HG02763 (cell line): Measurements from ENCODE around the gene PSMD13.
A peak's percentile ranks its signal among the peaks of the same experiment; 100 is the strongest.

Source experiments
- ATAC-seq: cut with Tn5 transposase; IDR thresholded peaks from one replicate; pipeline ENCODE4 v1.9.1; 2021; ENCODE audit warnings: mild to moderate bottlenecking, moderate library complexity; ENCODE audit not compliant: unreplicated experiment

Gene PSMD13

GRCh38 chr11:241634-242033 is 4.9 kb downstream of the PSMD13 start:
- ATAC-seq = no peak

- no peak for ATAC-seq
These were observed 7.6 kb downstream of the PSMD13 start for GRCh38 chr11:244376-244775.

GRCh38 chr11:249062-249461 is 12.3 kb downstream of the PSMD13 start:
- no peak for ATAC-seq

DNA sequence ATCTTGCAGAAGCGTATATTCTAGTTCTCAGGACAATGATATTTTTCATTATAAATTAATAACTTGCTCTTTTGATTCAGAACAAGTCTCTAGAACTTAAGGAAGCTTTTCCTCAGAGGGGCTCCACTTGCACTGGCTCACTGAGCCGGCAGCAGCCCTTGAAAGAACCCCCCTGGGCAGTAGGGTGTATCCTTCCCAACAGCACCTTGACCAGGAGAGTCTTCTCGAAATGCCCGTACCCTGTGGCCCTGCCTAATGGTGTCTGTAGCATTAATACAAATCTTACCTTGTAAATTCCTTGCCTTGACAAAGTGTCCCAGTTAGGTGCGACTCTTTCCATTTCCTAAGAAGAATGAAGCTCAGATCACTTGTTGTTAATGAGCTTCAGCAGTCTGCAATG is 13.5 kb downstream of the PSMD13 start:
- ATAC-seq = no peak

DNA sequence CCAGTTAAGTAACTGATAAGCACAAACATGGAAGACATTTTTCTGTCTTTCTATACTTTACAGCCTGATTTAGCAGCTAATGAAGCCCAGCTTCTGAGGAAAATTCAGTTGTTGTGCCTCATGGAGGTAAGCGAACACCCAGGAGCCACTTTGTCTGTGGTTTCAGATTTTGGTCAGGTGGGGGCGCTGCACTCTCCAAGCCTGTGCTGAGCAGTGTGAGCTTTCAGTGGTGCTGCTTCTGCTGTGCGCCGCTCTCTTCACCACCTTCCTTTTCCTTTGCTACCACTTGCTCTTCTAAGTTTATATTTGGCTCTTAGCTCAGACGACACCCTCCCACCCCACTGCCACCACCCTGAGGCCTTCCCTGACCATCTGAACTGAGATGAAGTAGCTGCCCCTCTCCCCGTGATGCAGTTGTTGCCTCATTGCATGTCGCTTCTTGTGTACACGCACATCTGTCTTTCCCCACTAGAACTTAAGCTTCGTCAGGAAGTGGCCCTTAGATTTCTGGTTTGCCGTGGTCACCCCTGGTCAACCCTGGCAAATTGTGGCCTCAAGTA is 14.0 kb downstream of the PSMD13 start:
- ATAC-seq = no peak

- ATAC-seq = no peak
These were observed 14.8 kb downstream of the PSMD13 start for GRCh38 chr11:251550-251949.

- ATAC-seq = no peak
These were observed 15.9 kb downstream of the PSMD13 start for GRCh38 chr11:252666-253065.

GRCh38 chr11:253160-253885 is 16.5 kb downstream of the PSMD13 start:
- ATAC-seq = no peak

DNA sequence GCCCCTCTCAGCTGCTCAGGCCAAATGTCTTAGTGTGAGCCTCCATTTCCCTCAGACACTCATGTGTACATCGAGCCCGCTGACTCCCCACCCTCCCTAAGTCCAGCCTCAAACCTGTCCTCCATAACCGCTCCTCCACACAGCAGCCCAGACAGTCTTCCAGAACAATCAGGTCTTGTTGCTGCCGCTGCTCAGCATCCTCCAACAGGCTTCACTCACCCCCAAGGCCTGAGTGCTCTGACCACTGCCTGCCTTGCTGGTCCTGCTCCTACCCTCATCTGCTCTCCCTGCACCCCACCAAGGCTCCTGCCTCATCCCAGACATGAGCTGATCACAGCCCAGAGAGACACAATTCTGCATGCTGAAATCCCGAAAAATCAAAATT is 17.1 kb downstream of the PSMD13 start:
- ATAC-seq = no peak

DNA sequence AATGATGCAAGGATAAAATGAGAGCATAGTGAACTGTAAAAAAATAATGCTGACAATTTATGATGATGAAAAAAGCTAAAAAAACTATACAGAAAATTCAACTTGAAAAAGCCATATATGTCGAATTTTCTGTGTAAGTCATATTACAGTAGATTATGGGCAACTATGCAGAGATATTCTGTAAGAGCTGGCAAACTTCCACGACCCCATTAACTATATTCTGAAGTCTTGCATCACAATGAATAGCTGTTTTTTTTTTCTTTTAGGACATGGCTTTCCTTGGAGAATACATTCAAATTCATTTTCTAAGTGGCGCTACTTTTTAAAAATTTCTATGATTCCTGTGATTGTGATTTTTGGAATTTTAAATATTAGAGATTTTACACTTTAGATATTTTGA is 18.4 kb downstream of the PSMD13 start:
- no peak for ATAC-seq

- no peak for ATAC-seq
These were observed 19.0 kb downstream of the PSMD13 start for GRCh38 chr11:255816-256215.

GRCh38 chr11:256952-257737 is 20.4 kb downstream of the PSMD13 start:
- no peak for ATAC-seq

DNA sequence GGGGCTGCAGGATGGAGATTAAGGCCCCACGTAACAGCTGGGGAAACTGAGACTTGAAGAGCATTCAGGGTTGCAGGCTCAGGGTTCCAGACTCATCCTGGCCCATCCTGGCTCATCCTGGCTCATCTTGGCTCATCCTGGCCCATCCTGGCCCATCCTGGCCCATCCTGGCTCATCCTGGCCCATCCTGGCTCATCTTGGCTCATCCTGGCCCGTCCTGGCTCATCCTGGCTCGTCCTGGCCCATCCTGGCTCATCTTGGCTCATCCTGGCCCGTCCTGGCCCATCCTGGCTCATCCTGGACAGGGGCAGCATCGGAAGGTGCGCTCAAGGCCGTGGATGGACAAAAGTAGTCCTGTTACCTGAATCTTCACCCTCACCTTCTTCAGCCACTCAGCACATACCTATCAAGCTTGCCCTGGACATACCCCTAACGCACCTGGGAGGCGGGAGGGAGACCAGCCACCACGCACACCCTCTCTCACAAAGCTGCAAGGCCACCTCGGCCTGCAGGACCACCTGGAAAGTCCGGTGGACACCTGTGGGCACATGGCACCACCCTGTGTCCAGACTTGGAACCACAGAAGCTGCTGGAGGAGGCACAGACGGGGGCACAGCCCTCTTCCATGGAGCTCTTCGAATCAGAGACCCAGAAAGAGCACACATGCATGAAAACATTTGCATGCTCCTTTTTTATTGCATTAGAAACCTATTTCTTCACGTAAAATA is 21.2 kb downstream of the PSMD13 start:
- no peak for ATAC-seq

DNA sequence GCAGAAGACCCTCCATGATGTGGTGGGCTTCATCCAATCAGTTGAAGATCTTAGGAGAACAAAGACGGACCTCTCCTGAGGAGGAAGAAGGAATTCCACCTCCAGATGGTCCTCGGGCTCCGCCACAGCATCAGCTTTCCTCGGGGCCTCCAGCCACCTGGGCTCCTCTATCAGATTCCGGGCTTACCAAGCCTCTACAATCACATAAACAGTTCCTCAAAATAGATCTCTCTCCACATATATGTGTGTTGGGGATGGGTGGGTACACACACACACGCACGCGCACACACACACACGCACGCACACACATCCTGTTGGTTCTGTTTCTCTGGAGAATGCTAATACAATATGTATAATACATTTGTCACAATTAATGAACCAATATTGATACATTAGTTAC is 22.6 kb downstream of the PSMD13 start:
- ATAC-seq = no peak

DNA sequence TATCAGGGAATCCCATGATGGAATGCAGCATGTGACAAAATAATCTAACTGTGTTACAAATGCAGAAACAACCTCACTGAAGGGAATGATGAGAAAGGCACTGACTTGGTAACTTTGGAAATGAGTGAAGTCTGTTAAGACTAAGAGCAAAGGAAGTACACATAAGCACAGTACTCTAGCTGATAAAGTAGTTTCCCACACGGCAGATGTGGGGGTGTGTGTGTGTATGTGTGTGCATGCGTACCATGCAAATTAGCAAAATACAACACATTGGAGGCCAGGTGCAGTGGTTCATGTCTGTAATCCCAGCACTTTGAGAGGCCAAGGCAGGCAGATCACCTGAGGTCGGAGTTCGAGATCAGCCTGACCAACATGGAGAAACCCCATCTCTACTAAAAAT is 24.8 kb downstream of the PSMD13 start:
- no peak for ATAC-seq

DNA sequence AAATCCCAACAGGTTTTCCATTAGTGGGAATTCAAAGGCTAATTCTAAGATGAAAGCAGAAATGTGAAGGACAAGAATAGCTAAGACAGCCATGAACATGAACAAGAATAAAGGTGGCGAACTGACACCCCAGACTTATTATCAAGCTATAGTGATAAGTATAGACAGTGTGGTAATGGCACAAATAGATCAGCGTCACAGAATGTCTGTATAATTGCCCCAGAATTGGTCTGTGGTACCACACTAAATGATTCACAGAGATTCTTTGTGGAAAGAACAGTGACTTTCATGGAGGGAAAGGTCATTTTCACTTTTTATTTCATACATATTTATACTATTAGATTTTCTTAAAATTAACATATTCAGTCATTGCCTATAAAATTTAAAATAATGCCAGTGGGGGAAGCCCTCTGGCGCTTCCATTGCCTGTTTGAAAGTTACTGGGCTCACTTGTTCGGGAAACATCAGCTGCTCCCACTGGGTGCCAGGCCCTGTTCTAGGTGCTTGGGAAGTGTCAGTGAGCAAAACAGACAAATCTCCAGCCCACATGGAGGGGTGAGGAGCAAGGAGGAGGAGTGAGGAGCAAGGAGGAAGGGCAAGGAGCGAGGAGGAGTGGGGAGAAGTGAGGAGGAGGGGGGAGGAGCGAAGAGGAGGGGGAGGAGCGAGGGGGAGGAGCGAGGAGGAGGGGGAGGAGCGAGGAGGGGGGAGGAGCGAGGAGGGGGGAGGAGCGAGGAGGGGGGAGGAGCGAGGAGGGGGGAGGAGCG is 30.1 kb downstream of the PSMD13 start:
- no peak for ATAC-seq

DNA sequence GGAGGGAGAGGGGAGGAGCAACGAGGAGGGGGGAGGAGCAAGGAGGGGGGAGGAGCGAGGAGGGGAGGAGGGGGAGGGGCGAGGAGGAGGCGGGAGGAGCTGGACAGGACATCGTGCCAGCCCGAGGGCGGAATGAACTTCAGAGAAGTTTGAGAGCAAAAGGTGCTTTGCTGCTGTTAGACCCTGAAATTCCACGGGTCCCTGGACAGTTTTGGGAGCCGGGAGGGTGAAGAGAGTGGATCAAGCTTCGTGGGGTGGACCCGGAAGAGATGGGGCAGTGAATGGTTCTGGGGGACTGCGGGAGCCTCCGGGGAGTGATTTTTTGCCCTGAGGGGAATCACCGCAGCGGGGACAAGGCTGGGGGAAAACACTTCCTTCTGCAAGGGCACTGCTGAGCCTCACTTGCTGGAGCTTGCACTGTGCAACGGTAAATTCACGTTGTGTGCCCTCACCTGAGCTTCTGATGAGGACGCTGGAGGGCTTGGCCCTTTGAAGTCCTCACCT is 30.8 kb downstream of the PSMD13 start:
- no peak for ATAC-seq

GRCh38 chr11:268716-269145 is 32.0 kb downstream of the PSMD13 start:
- ATAC-seq = peak; percentile 41

GRCh38 chr11:269146-269890 is 32.5 kb downstream of the PSMD13 start:
- ATAC-seq = peak; percentile 68
